ENCODE results near the gene CYP46A1. TPM values are rescaled to one million over a fixed set of nuclear protein-coding genes. Genes with fewer than 3 reads are reported as not detected.

Gene CYP46A1
- total RNA-seq (ENCODE audit: low replicate concordance) = 0.77 and 1.1 TPM in 2 replicates

GRCh38 chr14:99683619-99684409 lies at the start of gene CYP46A1:
Gene CYP46A1, plus strand, starts transcription at chr14:99684298. Its CDS starts 120 bp downstream, at chr14:99684418.
- no peaks in the 10 kb centered on the region for H3K27me3 ChIP-seq
- Mint-ChIP-seq H3K27me3 (ENCODE audit: insufficient read depth, low read depth) (peaks cover 8% of the 10 kb centered on the region), H3K9me3 (peaks cover 2% of the 10 kb centered on the region), H3K36me3 (no peaks in the 10 kb centered on the region), H3K27ac (no peak within 1 kb of the TSS), H3K4me3 (peak within 1 kb of the TSS; percentile 93), H3K4me1 (peaks cover 33% of the 10 kb centered on the region)
- peak within 1 kb of the TSS; percentile 98 for H3K4me2 ChIP-seq
- no peaks in the 10 kb centered on the region for H3K36me3 ChIP-seq
- peak within 1 kb of the TSS; percentile 99 for H2AFZ ChIP-seq (replicated peaks)
- H3K4me3 ChIP-seq = peak within 1 kb of the TSS; percentile 98
- no peaks in the 10 kb centered on the region for H3K79me2 ChIP-seq (ENCODE audit: low read depth)
- H3K4me1 ChIP-seq = peaks cover 4% of the 10 kb centered on the region
- no peak within 1 kb of the TSS for H3K27ac ChIP-seq
- peak; percentile 100 for DNase-seq (ENCODE audit: low spot score)
- peaks cover 16% of the 10 kb centered on the region for H3F3A ChIP-seq (ENCODE audit: low read depth)
- H3K9ac ChIP-seq = peak within 1 kb of the TSS; percentile 72
- H3K9me3 ChIP-seq (ENCODE audit: low read depth) = no peaks in the 10 kb centered on the region
- H4K20me1 ChIP-seq (ENCODE audit: low read depth) = no peaks in the 10 kb centered on the region
- TF ChIP-seq EZH2phosphoT487 (IDR thresholded peaks at IDR 0.05) = no peak
- TF ChIP-seq CTCF (IDR thresholded peaks at IDR 0.05) = no peak
- TF ChIP-seq EZH2 (IDR thresholded peaks at IDR 0.05) = no peak

GRCh38 chr14:99634443-99634842 lies 49.7 kb upstream of the CYP46A1 start:
- Histone ChIP-seq H3K4me1 (peaks cover 8% of the 10 kb centered on the region), H3K4me2 (no peak overlapping the region), H4K20me1 (ENCODE audit: low read depth) (no peaks in the 10 kb centered on the region), H2AFZ (replicated peaks) (no peak overlapping the region), H3K36me3 (no peaks in the 10 kb centered on the region), H3K79me2 (ENCODE audit: low read depth) (no peaks in the 10 kb centered on the region), H3K27me3 (no peaks in the 10 kb centered on the region), H3F3A (ENCODE audit: low read depth) (peaks cover 3% of the 10 kb centered on the region), H3K9me3 (ENCODE audit: low read depth) (no peaks in the 10 kb centered on the region), H3K27ac (no peak overlapping the region), H3K4me3 (no peak overlapping the region), H3K9ac (no peak overlapping the region)
- Mint-ChIP-seq H3K4me1 (peaks cover 35% of the 10 kb centered on the region), H3K36me3 (no peaks in the 10 kb centered on the region), H3K4me3 (no peak overlapping the region), H3K9me3 (no peaks in the 10 kb centered on the region), H3K27me3 (ENCODE audit: insufficient read depth, low read depth) (peaks cover 4% of the 10 kb centered on the region), H3K27ac (peak overlapping the region; percentile 88)
- TF ChIP-seq CTCF (IDR thresholded peaks at IDR 0.05) = no peak
- no peak for TF ChIP-seq EZH2 (IDR thresholded peaks at IDR 0.05)
- no peak for TF ChIP-seq EZH2phosphoT487 (IDR thresholded peaks at IDR 0.05)
- DNase-seq (ENCODE audit: low spot score) = no peak

- Histone ChIP-seq H3K4me3 (no peak overlapping the region), H3F3A (ENCODE audit: low read depth) (peaks cover 3% of the 10 kb centered on the region), H3K27ac (no peak overlapping the region), H2AFZ (replicated peaks) (no peak overlapping the region), H3K4me1 (peaks cover 8% of the 10 kb centered on the region), H4K20me1 (ENCODE audit: low read depth) (no peaks in the 10 kb centered on the region), H3K79me2 (ENCODE audit: low read depth) (no peaks in the 10 kb centered on the region), H3K9me3 (ENCODE audit: low read depth) (no peaks in the 10 kb centered on the region), H3K27me3 (no peaks in the 10 kb centered on the region), H3K36me3 (no peaks in the 10 kb centered on the region), H3K9ac (no peak overlapping the region), H3K4me2 (no peak overlapping the region)
- no peak for TF ChIP-seq EZH2 (IDR thresholded peaks at IDR 0.05)
- TF ChIP-seq CTCF (IDR thresholded peaks at IDR 0.05) = no peak
- no peak for TF ChIP-seq EZH2phosphoT487 (IDR thresholded peaks at IDR 0.05)
- Mint-ChIP-seq H3K36me3 (no peaks in the 10 kb centered on the region), H3K27me3 (ENCODE audit: insufficient read depth, low read depth) (peaks cover 4% of the 10 kb centered on the region), H3K27ac (no peak overlapping the region), H3K4me3 (no peak overlapping the region), H3K9me3 (no peaks in the 10 kb centered on the region), H3K4me1 (peaks cover 35% of the 10 kb centered on the region)
- DNase-seq (ENCODE audit: low spot score) = no peak
Observed at GRCh38 chr14:99635116-99635515, 49.0 kb upstream of the CYP46A1 start.

All from neural progenitor cell (in vitro differentiated cells).